K562 (cell line): Measurements from ENCODE around the gene C1QA. TPM values are rescaled to one million over a fixed set of nuclear protein-coding genes. Genes with fewer than 3 reads are reported as not detected.

ENCODE experiments used
- ATAC-seq: fragments of 200-7000 bp; cut with Tn5 transposase; 3 replicates; pipeline ENCODE4 v1.9.1; 2020; ENCODE audit warnings: moderate library complexity
- BruUV-seq: library from RNA; stranded (reverse); fragments of 400-500 nt; replicated peaks from 2 replicates; lab custom pipeline; 2021; lab: Mats Ljungman, UMichigan
- CTCF ChIA-PET: fragments of 300-600 bp; formaldehyde crosslinking; extraction: SDS; loops from one replicate; lab custom pipeline; 2021; ENCODE audit warnings: low intra/inter-chr PET ratio; lab: Yijun Ruan, JAX
- POLR2A ChIA-PET: fragments of 300-600, 350-650 bp; sonication (Branson Sonifier 250); formaldehyde crosslinking; extraction: SDS; loops from one replicate; lab custom pipeline; 2021; ENCODE audit warnings: antibody characterized with exemption, inconsistent platforms; lab: Yijun Ruan, JAX
- DNase-seq, 4 experiments: peaks; one replicate each; pipeline versions ENCODE4 v3.0.0 to v3.0.0-alpha.2; 2011 to 2018; ENCODE audit warnings: low spot score in 3 of 4, mixed read lengths in 3 of 4; ENCODE audit errors: extremely low read depth in 1 of 4
- FAIRE-seq: peaks from 2 replicates; lab custom pipeline; 2011; peaks lifted over from hg19 to GRCh38; lab: Jason Lieb, UNC
- H2AFZ ChIP-seq: 2 replicates; pipeline ENCODE4 v1.6.0; 2011; ENCODE audit warnings: low read depth, low read length, control low read depth, inconsistent platforms
- H3K27ac ChIP-seq: fragments of 200-600 bp; 3 replicates; pipeline ENCODE4 v1.8.0; 2011; ENCODE audit warnings: low read depth, mild to moderate bottlenecking, control low read depth, inconsistent platforms, low read length, moderate library complexity, mixed read lengths; ENCODE audit errors: extremely low read depth
- H3K27me3 ChIP-seq, 2 experiments: fragments of 300-600 bp in 1 of 2; 2 replicates in 1 of 2; 3 replicates in 1 of 2; pipeline versions ENCODE4 v1.6.0 to v1.8.0; 2011; ENCODE audit warnings: inconsistent platforms in 2 of 2, low read length in 2 of 2, mild to moderate bottlenecking in 1 of 2, mixed read lengths in 1 of 2, moderate library complexity in 1 of 2; ENCODE audit not compliant: control insufficient read depth in 2 of 2, insufficient read depth in 2 of 2
- H3K36me3 ChIP-seq: fragments of 300-600 bp; 3 replicates; pipeline ENCODE4 v1.8.0; 2011; ENCODE audit warnings: mild to moderate bottlenecking, low read length, inconsistent platforms; ENCODE audit not compliant: control insufficient read depth, insufficient read depth
- H3K4me1 ChIP-seq, 2 experiments: fragments of 200-600 bp in 1 of 2; replicated peaks in 1 of 2; 2 replicates in 1 of 2; 3 replicates in 1 of 2; pipeline versions ENCODE4 v1.5.1 to v1.8.0; 2011; ENCODE audit warnings: inconsistent platforms in 2 of 2, low read length in 2 of 2, mild to moderate bottlenecking in 1 of 2, mixed read lengths in 1 of 2, moderate library complexity in 1 of 2; ENCODE audit not compliant: control insufficient read depth in 2 of 2, insufficient read depth in 2 of 2
- H3K4me2 ChIP-seq: 2 replicates; pipeline ENCODE4 v1.6.1; 2011; ENCODE audit warnings: low read length, control low read depth, inconsistent platforms, mixed read lengths; ENCODE audit not compliant: insufficient read depth
- H3K4me3 ChIP-seq: fragments of 200-600 bp; sonication (generic), shearing (Covaris generic); 2 replicates; pipeline ENCODE4 v1.5.1; 2016; ENCODE audit warnings: control low read depth, inconsistent platforms
- H3K79me2 ChIP-seq: fragments of 200-600 bp; 3 replicates; pipeline ENCODE4 v1.8.0; 2011; ENCODE audit warnings: low read length, inconsistent platforms; ENCODE audit not compliant: control insufficient read depth, insufficient read depth
- H3K9ac ChIP-seq, 2 experiments: 2 replicates each; pipeline versions ENCODE4 v1.6.0 to v1.6.1; 2011; ENCODE audit warnings: low read depth in 2 of 2, low read length in 2 of 2, control low read depth in 1 of 2, inconsistent platforms in 1 of 2, mild to moderate bottlenecking in 1 of 2, mixed read lengths in 1 of 2; ENCODE audit not compliant: insufficient read depth in 1 of 2
- H3K9me1 ChIP-seq: one replicate; pipeline ENCODE4 v1.6.0; 2011; ENCODE audit warnings: inconsistent platforms, mild to moderate bottlenecking, low read length, moderate library complexity; ENCODE audit not compliant: control insufficient read depth, insufficient read depth
- H3K9me3 ChIP-seq: replicated peaks from 2 replicates; pipeline ENCODE4 v1.5.1; 2011; ENCODE audit warnings: low read depth, low read length, inconsistent platforms; ENCODE audit not compliant: control insufficient read depth, insufficient read depth
- H4K20me1 ChIP-seq: replicated peaks from 2 replicates; pipeline ENCODE4 v1.6.1; 2011; ENCODE audit warnings: low read length, inconsistent platforms, mixed read lengths; ENCODE audit not compliant: control insufficient read depth, insufficient read depth
- ARID3A ChIP-seq: IDR thresholded peaks from 2 replicates; pipeline ENCODE4 v1.6.1; 2012; ENCODE audit warnings: low read depth, low read length, improper control_type of control experiment, borderline replicate concordance
- NFIC ChIP-seq: fragments of 450-650 bp; IDR thresholded peaks from 2 replicates; pipeline ENCODE4 v1.6.1; 2017; ENCODE audit warnings: mild to moderate bottlenecking, inconsistent platforms
- POLR3G ChIP-seq: IDR thresholded peaks from 2 replicates; pipeline ENCODE4 v1.6.1; 2011; ENCODE audit not compliant: insufficient read length, insufficient replicate concordance; ENCODE audit errors: extremely low read depth
- SPI1 ChIP-seq: IDR thresholded peaks from 2 replicates; pipeline ENCODE4 v1.6.1; 2011; ENCODE audit warnings: low read depth, low read length, control low read depth, borderline replicate concordance
- TCFL5 ChIP-seq: fragments of 250-450 bp; sonication (Bioruptor Pico); conservative IDR thresholded peaks from 2 replicates; pipeline ENCODE4 v1.6.1; 2021; ENCODE audit warnings: mild to moderate bottlenecking, moderate library complexity, matching md5 sums
- TSC22D4 ChIP-seq: fragments of 450-650 bp; IDR thresholded peaks from 2 replicates; pipeline ENCODE4 v1.6.1; 2016; ENCODE audit warnings: missing genetic modification characterization, missing biosample characterization, control low read depth
- ZFX ChIP-seq: sonication (generic); formaldehyde crosslinking; IDR thresholded peaks from 2 replicates; pipeline ENCODE4 v1.8.0; 2022; ENCODE audit warnings: mild to moderate bottlenecking, missing genetic modification reagents, moderate library complexity
- WGBS: fragments of 100-300 bp; shearing (Covaris generic); methylation state at CpG from one replicate; pipeline ENCODE4 v1.1.6; 2016; ENCODE audit warnings: low coverage, mixed read lengths; ENCODE audit not compliant: insufficient coverage; ENCODE audit errors: missing lambda C conversion rate; 5-methylcytosine and 5-hydroxymethylcytosine counted together
- in situ Hi-C: fragments of 300-500 bp; cut with MboI; formaldehyde crosslinking; loops from 4 replicates; pipeline ENCODE4 v1.15.0; 2018; ENCODE audit warnings: inconsistent platforms, mixed read lengths
- intact Hi-C: fragments of 100-400 bp; cut with micrococcal nuclease; formaldehyde crosslinking; loops from 2 replicates; pipeline ENCODE4 v1.14.2; 2022
- polyA plus RNA-seq, 8 experiments: library from polyadenylated mRNA; depleted of rRNA in 4 of 8; stranded (reverse) in 5 of 8; unstranded in 3 of 8; fragments of >200 nt; fragmentation: Nextera tagmentation in 2 of 8; fragmentation: Illumina TruSeq in 1 of 8; extraction: Ambion mirVana in 2 of 8; extraction: Trizol in 1 of 8; gene quantifications; 2 replicates each; pipeline versions ENCODE4 v1.2.1 to v1.2.3, GENCODE V29; 2011 to 2014; ENCODE audit warnings: inconsistent platforms in 1 of 8, missing spikeins in 1 of 8
- total RNA-seq, 7 experiments: library from RNA; depleted of rRNA in 6 of 7; stranded (reverse); fragments of >200 nt in 6 of 7; fragmentation: Illumina TruSeq in 2 of 7; extraction: Trizol in 2 of 7; gene quantifications; 2 replicates each; pipeline versions ENCODE4 v1.2.1 to v1.2.3, GENCODE V29; 2011 to 2021; ENCODE audit warnings: low replicate concordance in 1 of 7

C1QA gene
- total and polyA plus RNA-seq, 9 of the 15 experiments (the other 6 are each of a cell fraction or from before 2014, with no cell fraction given) = 0.71 TPM; not detected in 8

- TF ChIP-seq ARID3A (no peak), TSC22D4 (tag) (peak; percentile 92; the same call in 1 of the 2 replicates)
These were observed 13.8 kb downstream of the C1QA start (continued) for GRCh38 chr1:22650089-22650693.

- H3K9me1 ChIP-seq = no peaks in the 10 kb centered on the region
- CTCF ChIA-PET = no interaction called here
- ATAC-seq = no peak
- FAIRE-seq = no peak
- no peaks in the 10 kb centered on the region for H3K36me3 ChIP-seq
- no peak overlapping the region for H2AFZ ChIP-seq
- no peak overlapping the region for H3K4me3 ChIP-seq
- H4K20me1 ChIP-seq = no peaks in the 10 kb centered on the region; the same call in 1 of the 2 replicates
- no peak for DNase-seq
- intact Hi-C loops (no loop called here), in situ Hi-C loops (no loop called here)
- no peak overlapping the region for H3K27ac ChIP-seq
- TF ChIP-seq POLR3G = no peak
- TF ChIP-seq ZFX = no peak
- 0 out of 2 replicates have a peak, but pooled peaks have one; percentile 2 for TF ChIP-seq SPI1
- TF ChIP-seq NFIC = peak; percentile 28; the same call in 1 of the 2 replicates
- no peak for TF ChIP-seq TCFL5 (CRISPR knock-in tag)
- peaks cover 23 to 65% of the 10 kb centered on the region in 2 experiments for H3K27me3 ChIP-seq
- no peaks in the 10 kb centered on the region for H3K79me2 ChIP-seq
- POLR2A ChIA-PET = interaction anchor here (0.8 to 1.3 kb wide), 3 partner anchors 10 to 179 kb away, joined by 3 to 4 read pairs (median 3); no protein-coding TSS in a partner anchor
- no peaks in the 10 kb centered on the region for H3K9me3 ChIP-seq
- WGBS = 4% methylated on average over 15 of the region's 15 CpGs
- no peak overlapping the region for H3K4me2 ChIP-seq
- no peak overlapping the region for H3K9ac ChIP-seq
- peaks cover 0 to 3% of the 10 kb centered on the region in 2 experiments; a peak in 1 of 5 replicates for H3K4me1 ChIP-seq
- no TSS peak for BruUV-seq
These were observed 15.8 kb downstream of the C1QA start for GRCh38 chr1:22651941-22652856.
